ENCODE measurements around the gene GMPPB. TPM values are rescaled to one million over a fixed set of nuclear protein-coding genes. Genes with fewer than 3 reads are reported as not detected.

GMPPB gene
- total RNA-seq, 1 donor: 21.0 TPM

GRCh38 chr3:49673121-49673714 lies 50.5 kb downstream of the GMPPB start:
- Histone ChIP-seq H3K4me2 (ENCODE audit: insufficient read depth, low read length) (peak overlapping the region; percentile 85), H3K36me3 (ENCODE audit: insufficient read depth, low read length) (peaks cover 27% of the 10 kb centered on the region), H3K79me2 (ENCODE audit: insufficient read depth, low read length) (peaks cover 26% of the 10 kb centered on the region), H3K27ac (ENCODE audit: low read depth, low read length) (peak overlapping the region; percentile 85), H3K9me3 (ENCODE audit: low read depth, low read length) (no peaks in the 10 kb centered on the region), H3K4me1 (ENCODE audit: insufficient read depth, low read length) (peaks cover 16% of the 10 kb centered on the region), H4K20me1 (ENCODE audit: insufficient read depth, low read length) (peaks cover 23% of the 10 kb centered on the region), H3K27me3 (ENCODE audit: insufficient read depth, low read length) (no peaks in the 10 kb centered on the region), H2AFZ (ENCODE audit: low read length) (peak overlapping the region; percentile 87), H3K4me3 (ENCODE audit: insufficient read depth, low read length) (peak overlapping the region; percentile 87)
- no peak for TF ChIP-seq CTCF (IDR thresholded peaks at IDR 0.05; ENCODE audit: extremely low read depth, low read depth, low read length)
- peak; percentile 89 for DNase-seq (ENCODE audit: insufficient read length, low spot score, missing footprints)

DNA sequence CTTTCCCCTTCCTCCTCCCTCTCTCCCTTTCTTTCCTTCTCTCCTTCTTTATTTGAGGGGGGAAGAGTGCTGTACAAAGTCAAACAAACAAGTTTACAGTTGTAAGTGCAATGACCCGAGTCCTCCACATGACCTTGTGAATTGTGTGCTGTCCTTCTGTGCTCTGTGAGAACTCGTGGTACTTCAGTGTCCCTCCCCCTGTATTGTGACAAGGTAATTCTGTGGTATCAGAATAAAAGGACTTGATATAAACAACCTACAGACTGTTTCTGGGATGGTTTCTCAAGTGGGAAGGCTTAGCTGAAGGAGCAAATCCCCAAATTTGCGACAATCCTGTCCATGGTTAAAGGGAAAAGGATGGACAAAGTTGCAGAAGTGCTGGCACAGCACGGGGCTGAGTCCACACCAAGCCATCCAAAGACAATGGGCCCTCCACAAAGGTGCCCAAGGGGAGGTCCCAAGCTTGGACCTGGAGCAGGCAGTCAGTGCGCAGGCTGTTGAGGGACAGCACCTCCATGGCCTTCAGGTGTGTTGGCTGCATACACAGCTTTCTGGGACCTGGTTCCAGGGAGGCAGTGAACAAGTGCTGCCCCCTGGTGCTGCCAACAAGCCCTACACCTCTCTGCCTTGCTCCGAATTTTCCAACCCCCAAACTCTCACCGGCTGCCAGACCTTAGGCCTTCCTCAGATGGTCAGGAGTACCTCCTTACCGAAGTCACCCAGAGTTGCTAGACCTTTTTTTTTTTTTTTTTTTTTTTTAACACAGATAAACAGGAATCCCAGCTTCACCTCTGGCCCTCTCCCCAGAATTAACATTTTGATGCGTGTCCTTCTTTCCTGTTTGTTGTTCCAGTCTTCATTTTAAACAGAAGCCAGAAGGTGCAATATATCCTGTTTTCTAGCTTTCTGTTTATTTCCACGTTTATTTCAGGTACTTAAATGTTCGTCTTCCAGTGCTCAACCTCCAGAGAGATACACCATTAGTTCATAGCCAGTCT lies 52.2 kb downstream of the GMPPB start:
- Histone ChIP-seq H3K4me3 (ENCODE audit: insufficient read depth, low read length) (no peak overlapping the region), H3K4me2 (ENCODE audit: insufficient read depth, low read length) (no peak overlapping the region), H3K4me1 (ENCODE audit: insufficient read depth, low read length) (peaks cover 19% of the 10 kb centered on the region), H4K20me1 (ENCODE audit: insufficient read depth, low read length) (peaks cover 19% of the 10 kb centered on the region), H3K79me2 (ENCODE audit: insufficient read depth, low read length) (peaks cover 25% of the 10 kb centered on the region), H3K27me3 (ENCODE audit: insufficient read depth, low read length) (peaks cover 3% of the 10 kb centered on the region), H3K27ac (ENCODE audit: low read depth, low read length) (no peak overlapping the region), H3K9me3 (ENCODE audit: low read depth, low read length) (no peaks in the 10 kb centered on the region), H2AFZ (ENCODE audit: low read length) (no peak overlapping the region), H3K36me3 (ENCODE audit: insufficient read depth, low read length) (peaks cover 11% of the 10 kb centered on the region)
- DNase-seq (ENCODE audit: insufficient read length, low spot score, missing footprints): peak; percentile 97
- peak; percentile 93 for TF ChIP-seq CTCF (IDR thresholded peaks at IDR 0.05; ENCODE audit: extremely low read depth, low read depth, low read length)

- peaks cover 3% of the 10 kb centered on the region for H3K27me3 ChIP-seq (ENCODE audit: insufficient read depth, low read length)
- H3K4me2 ChIP-seq (ENCODE audit: insufficient read depth, low read length): no peak overlapping the region
- H3K27ac ChIP-seq (ENCODE audit: low read depth, low read length): no peak overlapping the region
- H3K36me3 ChIP-seq (ENCODE audit: insufficient read depth, low read length): peaks cover 4% of the 10 kb centered on the region
- TF ChIP-seq CTCF (IDR thresholded peaks at IDR 0.05; ENCODE audit: extremely low read depth, low read depth, low read length): no peak
- H4K20me1 ChIP-seq (ENCODE audit: insufficient read depth, low read length): peaks cover 15% of the 10 kb centered on the region
- H2AFZ ChIP-seq (ENCODE audit: low read length): no peak overlapping the region
- H3K79me2 ChIP-seq (ENCODE audit: insufficient read depth, low read length): peaks cover 20% of the 10 kb centered on the region
- no peak overlapping the region for H3K4me3 ChIP-seq (ENCODE audit: insufficient read depth, low read length)
- H3K9me3 ChIP-seq (ENCODE audit: low read depth, low read length): no peaks in the 10 kb centered on the region
- peaks cover 19% of the 10 kb centered on the region for H3K4me1 ChIP-seq (ENCODE audit: insufficient read depth, low read length)
- DNase-seq (ENCODE audit: insufficient read length, low spot score, missing footprints): no peak
Measured at GRCh38 chr3:49670940-49671290, 52.8 kb downstream of the GMPPB start.

Small RNA genes within 50 kb of the gene (small RNA-seq; reads per million reads assigned to genes)
- not detected for gene AMIGO3
- gene COX6CP14: not detected

Other genes with a start within 250 kb of the GMPPB start
- under 0.01 and 0.29 TPM in 2 replicates for gene BSN, start 169.5 kb downstream of the GMPPB start, total RNA-seq
- gene APEH, start 49.6 kb downstream of the GMPPB start, total RNA-seq: 98.8 and 101 TPM in 2 replicates
- 6.5 and 6.9 TPM in 2 replicates for gene MST1, start 34.5 kb downstream of the GMPPB start, total RNA-seq
- 25.0 and 33.3 TPM in 2 replicates for gene RNF123, start 34.4 kb downstream of the GMPPB start, total RNA-seq
- gene AMIGO3, start 4.3 kb downstream of the GMPPB start, total RNA-seq: 0.29 and 1.8 TPM in 2 replicates
- gene IP6K1, start 62.6 kb upstream of the GMPPB start, total RNA-seq: 46.9 and 48.5 TPM in 2 replicates
- gene CDHR4, start 75.9 kb upstream of the GMPPB start, total RNA-seq: under 0.01 TPM in 1 of 2 replicates, not detected in the other
- gene INKA1, start 79.3 kb upstream of the GMPPB start, total RNA-seq: 5.8 and 6.5 TPM in 2 replicates
- 76.7 and 81.3 TPM in 2 replicates for gene UBA7, start 90.0 kb upstream of the GMPPB start, total RNA-seq
- 1.4 and 2.4 TPM in 2 replicates for gene TRAIP, start 132.6 kb upstream of the GMPPB start, total RNA-seq
- gene CAMKV, start 146.0 kb upstream of the GMPPB start, total RNA-seq: not detected in 2 replicates
- gene MST1R, start 179.9 kb upstream of the GMPPB start, total RNA-seq: 0.72 and 1.8 TPM in 2 replicates
- gene MON1A, start 205.9 kb upstream of the GMPPB start, total RNA-seq: 13.0 and 14.1 TPM in 2 replicates
- 50.7 and 55.1 TPM in 2 replicates for gene RBM6, start 216.2 kb upstream of the GMPPB start, total RNA-seq

Data from osteoblast (primary cell).